HL-60 (cell line): ENCODE measurements around the gene ATXN7L1.
A peak's percentile ranks its signal among the peaks of the same experiment; 100 is the strongest.

Experiments used
- DNase-seq, 2 experiments: peaks; one replicate each; pipeline ENCODE4 v3.0.0-alpha.2; 2010 to 2020; ENCODE audit warnings: low read depth in 1 of 2, low spot score in 1 of 2
- H3K27ac ChIP-seq: fragments of 250-450 bp; sonication (Bioruptor Pico); replicated peaks from 2 replicates; pipeline ENCODE4 v1.5.1; 2020; ENCODE audit warnings: mild to moderate bottlenecking, moderate library complexity
- H3K27me3 ChIP-seq: fragments of 250-450 bp; sonication (Bioruptor Pico); 2 replicates; pipeline ENCODE4 v1.5.1; 2021; ENCODE audit warnings: mild to moderate bottlenecking, moderate library complexity; ENCODE audit not compliant: insufficient read depth, poor library complexity, severe bottlenecking
- H3K4me3 ChIP-seq: replicated peaks from 2 replicates; pipeline ENCODE4 v1.5.1; 2011; ENCODE audit warnings: mild to moderate bottlenecking, control low read depth, low read length; ENCODE audit not compliant: insufficient read depth
- GABPA ChIP-seq: IDR thresholded peaks from 2 replicates; pipeline ENCODE4 v1.6.1; 2012; ENCODE audit warnings: low read depth
- POLR2AphosphoS5 ChIP-seq: IDR thresholded peaks from 2 replicates; pipeline ENCODE4 v1.6.1; 2012; ENCODE audit warnings: low read depth
- REST ChIP-seq: IDR thresholded peaks from 2 replicates; pipeline ENCODE4 v1.6.1; 2012; ENCODE audit warnings: low read depth; ENCODE audit not compliant: insufficient replicate concordance
- SPI1 ChIP-seq: IDR thresholded peaks from 2 replicates; pipeline ENCODE4 v1.6.1; 2012; ENCODE audit warnings: low read depth, mild to moderate bottlenecking, borderline replicate concordance
- TF ChIP-seq, protein P1 (sequence below): IDR thresholded peaks from one replicate; pipeline ENCODE4 v1.5.1; 2011; ENCODE audit warnings: low read length, control low read depth, inconsistent platforms; ENCODE audit not compliant: insufficient read depth

ATXN7L1 gene

DNA sequence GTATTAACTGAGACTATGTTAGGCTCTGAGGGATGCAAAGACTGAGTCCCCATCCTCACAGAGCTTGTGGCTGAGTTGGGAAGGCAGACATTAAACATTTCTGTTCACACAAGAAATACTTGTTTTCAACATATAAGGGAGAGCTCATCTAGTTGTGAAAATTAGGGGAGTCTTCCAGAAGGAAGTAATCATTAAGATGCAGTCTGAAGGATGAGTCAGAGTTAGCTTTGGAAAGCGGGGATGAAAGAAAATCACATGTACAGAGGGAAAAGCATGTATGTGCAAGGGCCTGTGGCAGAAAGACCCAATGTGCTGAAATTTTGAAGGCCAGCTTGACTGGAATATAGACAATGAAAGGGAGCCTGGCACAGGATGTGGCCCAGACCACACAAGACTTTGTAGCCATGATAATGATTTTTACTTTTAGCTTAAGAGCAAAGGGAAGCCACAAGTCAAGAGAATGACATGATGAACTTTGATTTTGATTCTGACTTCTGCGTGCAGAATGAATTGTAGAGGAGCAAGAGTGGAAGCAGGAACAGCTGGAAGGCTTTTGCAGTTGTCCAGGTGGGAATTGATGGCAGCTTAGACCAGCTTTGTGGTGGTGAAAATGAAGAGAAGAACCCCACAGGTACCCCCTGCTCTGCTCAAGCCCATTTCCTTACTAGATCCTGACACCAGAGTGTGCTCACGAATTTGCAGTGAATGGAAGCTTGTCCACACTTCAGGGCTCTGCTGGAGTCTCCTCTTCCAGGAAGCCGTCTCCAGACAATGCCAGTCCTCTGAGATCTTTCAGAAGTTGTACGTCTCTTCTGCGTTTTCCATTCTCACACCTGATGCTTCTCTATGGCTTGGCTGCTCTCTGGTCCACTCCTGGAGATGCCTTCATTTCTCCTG is 115.6 kb downstream of the ATXN7L1 start:
- TF ChIP-seq, protein P1, sequence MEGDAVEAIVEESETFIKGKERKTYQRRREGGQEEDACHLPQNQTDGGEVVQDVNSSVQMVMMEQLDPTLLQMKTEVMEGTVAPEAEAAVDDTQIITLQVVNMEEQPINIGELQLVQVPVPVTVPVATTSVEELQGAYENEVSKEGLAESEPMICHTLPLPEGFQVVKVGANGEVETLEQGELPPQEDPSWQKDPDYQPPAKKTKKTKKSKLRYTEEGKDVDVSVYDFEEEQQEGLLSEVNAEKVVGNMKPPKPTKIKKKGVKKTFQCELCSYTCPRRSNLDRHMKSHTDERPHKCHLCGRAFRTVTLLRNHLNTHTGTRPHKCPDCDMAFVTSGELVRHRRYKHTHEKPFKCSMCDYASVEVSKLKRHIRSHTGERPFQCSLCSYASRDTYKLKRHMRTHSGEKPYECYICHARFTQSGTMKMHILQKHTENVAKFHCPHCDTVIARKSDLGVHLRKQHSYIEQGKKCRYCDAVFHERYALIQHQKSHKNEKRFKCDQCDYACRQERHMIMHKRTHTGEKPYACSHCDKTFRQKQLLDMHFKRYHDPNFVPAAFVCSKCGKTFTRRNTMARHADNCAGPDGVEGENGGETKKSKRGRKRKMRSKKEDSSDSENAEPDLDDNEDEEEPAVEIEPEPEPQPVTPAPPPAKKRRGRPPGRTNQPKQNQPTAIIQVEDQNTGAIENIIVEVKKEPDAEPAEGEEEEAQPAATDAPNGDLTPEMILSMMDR: no peak
- no peak for TF ChIP-seq REST
- TF ChIP-seq POLR2AphosphoS5: no peak
- no peak for TF ChIP-seq GABPA
- no peak for TF ChIP-seq SPI1
- H3K27ac ChIP-seq: no peak overlapping the region
- DNase-seq: no peak
- no peak overlapping the region for H3K4me3 ChIP-seq
- H3K27me3 ChIP-seq: no peaks in the 10 kb centered on the region

- H3K4me3 ChIP-seq: no peak overlapping the region
- no peak for DNase-seq
- H3K27ac ChIP-seq: no peak overlapping the region
- TF ChIP-seq, protein P1: peak; percentile 1
- TF ChIP-seq GABPA: no peak
- no peaks in the 10 kb centered on the region for H3K27me3 ChIP-seq
These were observed 116.5 kb downstream of the ATXN7L1 start for GRCh38 chr7:105759670-105760550.

DNA sequence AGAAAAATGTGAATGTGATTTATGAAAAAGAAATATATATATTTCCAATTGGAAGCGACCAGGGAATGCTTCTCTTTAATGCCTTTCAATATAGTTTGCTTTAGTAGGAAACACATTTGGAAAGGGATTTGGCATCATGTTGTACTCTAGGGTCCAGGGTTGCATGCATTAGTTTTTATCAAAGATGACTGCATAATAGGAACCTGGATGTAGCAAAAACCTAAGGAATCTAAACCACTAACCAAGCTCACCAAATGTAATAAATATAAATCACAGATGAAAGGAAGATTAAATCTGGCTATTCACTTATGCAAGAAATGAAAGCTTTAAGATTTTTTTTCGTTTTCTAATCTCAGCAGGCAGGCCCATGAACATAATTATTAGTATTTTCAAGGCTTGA is 120.0 kb downstream of the ATXN7L1 start:
- H3K27me3 ChIP-seq: no peaks in the 10 kb centered on the region
- no peak overlapping the region for H3K4me3 ChIP-seq
- TF ChIP-seq REST (no peak), GABPA (no peak), SPI1 (no peak), POLR2AphosphoS5 (no peak)
- TF ChIP-seq, protein P1: no peak
- no peak for DNase-seq
- H3K27ac ChIP-seq: no peak overlapping the region
